ENCODE data around the gene ARL6IP5.

DNA sequence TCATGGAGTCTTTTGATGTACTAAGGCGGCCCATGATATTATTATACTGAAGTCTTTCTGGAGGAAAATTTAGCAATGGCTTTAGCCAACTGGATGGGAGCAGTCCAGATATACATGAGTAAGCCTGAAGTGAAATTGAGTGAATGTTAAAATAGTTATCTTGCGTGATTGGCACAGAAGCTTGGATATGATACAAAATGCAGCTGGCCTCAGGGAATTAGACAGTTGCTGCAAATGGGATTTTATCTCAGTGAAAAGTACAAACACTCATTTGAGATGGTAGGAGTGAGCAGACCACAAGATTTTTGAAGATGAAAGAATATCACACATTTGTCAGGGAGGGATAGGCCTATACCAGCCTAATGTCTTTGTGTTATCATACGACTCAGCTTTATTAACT, 28.8 kb downstream of the ARL6IP5 start:
- TF ChIP-seq NFRKB (IDR thresholded peaks at IDR 0.05) (no peak), BHLHE40 (IDR thresholded peaks at IDR 0.05; ENCODE audit: borderline replicate concordance) (no peak), FOXA1 (IDR thresholded peaks at IDR 0.05) (no peak), L3MBTL2 (conservative IDR thresholded peaks at IDR 0.05) (no peak), ARNT (IDR thresholded peaks at IDR 0.05) (no peak), SP1 (IDR thresholded peaks at IDR 0.05) (no peak), ELF4 (IDR thresholded peaks at IDR 0.05) (no peak), ZNF384 (IDR thresholded peaks at IDR 0.05) (no peak), LEF1 (IDR thresholded peaks at IDR 0.05; ENCODE audit: borderline replicate concordance) (no peak), FOXM1 (IDR thresholded peaks at IDR 0.05; ENCODE audit: borderline replicate concordance) (no peak), SUZ12 (IDR thresholded peaks at IDR 0.05) (no peak), TARDBP (IDR thresholded peaks at IDR 0.05) (no peak), HDGF (IDR thresholded peaks at IDR 0.05; ENCODE audit: borderline replicate concordance) (no peak)
